Type B pancreatic cell (in vitro differentiated cells): ENCODE data around the gene NME3. TPM values are rescaled to one million over a fixed set of nuclear protein-coding genes. Genes with fewer than 3 reads are reported as not detected.

Experiments used
- DNase-seq: peaks from one replicate; pipeline ENCODE4 v3.0.0; 2021; ENCODE audit warnings: mixed read lengths; ENCODE audit not compliant: unreplicated experiment; ENCODE audit errors: extremely low spot score
- H3K27ac Mint-ChIP-seq: 2 replicates; pipeline ENCODE4 v1.8.0; 2021; ENCODE audit warnings: mild to moderate bottlenecking, mixed read lengths
- H3K27me3 Mint-ChIP-seq: 2 replicates; pipeline ENCODE4 v1.8.0; 2021; ENCODE audit warnings: mixed read lengths
- H3K36me3 Mint-ChIP-seq: 2 replicates; pipeline ENCODE4 v1.8.0; 2021; ENCODE audit warnings: mixed read lengths
- H3K4me1 Mint-ChIP-seq: one replicate; pipeline ENCODE4 v1.8.0; 2021; ENCODE audit warnings: mixed read lengths; ENCODE audit not compliant: unreplicated experiment
- H3K4me3 Mint-ChIP-seq: 2 replicates; pipeline ENCODE4 v1.8.0; 2021; ENCODE audit warnings: mild to moderate bottlenecking, mixed read lengths
- H3K9me3 Mint-ChIP-seq: 2 replicates; pipeline ENCODE4 v1.8.0; 2021; ENCODE audit warnings: mixed read lengths
- total RNA-seq: library from RNA; stranded (reverse); gene quantifications from 2 replicates; pipeline ENCODE4 v1.2.1, GENCODE V29; 2021; ENCODE audit warnings: low replicate concordance
- TF ChIP-seq, protein P1 (sequence below): fragments of 200-600 bp; sonication (generic); conservative IDR thresholded peaks from 2 replicates; pipeline ENCODE4 v1.5.0; 2021; ENCODE audit warnings: antibody characterized with exemption, mild to moderate bottlenecking

NME3 gene
- total RNA-seq, 1 donor from 2014 or later, result 55.9 TPM

DNA sequence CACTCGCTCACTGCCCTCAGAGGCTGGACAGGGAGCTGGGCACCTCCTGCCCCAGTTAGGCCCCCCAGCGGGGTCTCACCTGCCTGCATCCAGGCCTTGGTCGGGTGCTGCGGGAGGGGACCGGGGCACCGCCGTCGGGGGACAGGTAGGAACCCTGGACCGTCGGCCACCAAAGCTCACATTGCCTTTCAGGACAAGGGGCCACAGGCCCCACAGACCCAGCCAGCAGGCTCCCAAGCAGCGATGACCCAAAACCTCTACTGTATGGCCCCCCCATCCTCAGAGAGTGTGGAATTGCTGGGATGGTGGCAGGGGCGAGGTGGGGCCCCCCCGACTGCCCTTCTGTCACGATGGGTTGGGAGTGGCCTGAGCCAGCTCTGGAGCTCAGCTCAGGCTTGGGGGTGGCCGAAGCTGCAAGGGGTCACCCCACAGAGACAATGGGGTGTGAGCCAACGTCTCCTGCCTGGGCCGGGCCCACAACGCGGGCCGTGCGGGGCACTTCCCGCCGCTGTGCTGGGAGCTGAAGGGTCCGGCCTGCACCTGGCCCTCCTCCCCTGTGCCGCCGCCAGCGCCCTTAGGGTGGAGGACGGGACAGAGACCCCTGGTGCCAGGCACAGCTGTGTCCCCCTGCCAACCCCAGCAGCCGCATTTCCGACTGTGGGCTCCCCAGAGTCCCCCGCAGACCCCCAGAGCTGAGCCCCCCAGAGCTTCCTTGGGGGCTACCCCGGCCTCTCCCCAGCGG lies 21.7 kb upstream of the NME3 start:
- Mint-ChIP-seq H3K36me3 (peaks cover 3% of the 10 kb centered on the region), H3K27me3 (no peaks in the 10 kb centered on the region), H3K27ac (no peak overlapping the region), H3K4me3 (no peak overlapping the region), H3K4me1 (no peaks in the 10 kb centered on the region), H3K9me3 (no peaks in the 10 kb centered on the region)
- DNase-seq, result no peak
- TF ChIP-seq, protein P1, sequence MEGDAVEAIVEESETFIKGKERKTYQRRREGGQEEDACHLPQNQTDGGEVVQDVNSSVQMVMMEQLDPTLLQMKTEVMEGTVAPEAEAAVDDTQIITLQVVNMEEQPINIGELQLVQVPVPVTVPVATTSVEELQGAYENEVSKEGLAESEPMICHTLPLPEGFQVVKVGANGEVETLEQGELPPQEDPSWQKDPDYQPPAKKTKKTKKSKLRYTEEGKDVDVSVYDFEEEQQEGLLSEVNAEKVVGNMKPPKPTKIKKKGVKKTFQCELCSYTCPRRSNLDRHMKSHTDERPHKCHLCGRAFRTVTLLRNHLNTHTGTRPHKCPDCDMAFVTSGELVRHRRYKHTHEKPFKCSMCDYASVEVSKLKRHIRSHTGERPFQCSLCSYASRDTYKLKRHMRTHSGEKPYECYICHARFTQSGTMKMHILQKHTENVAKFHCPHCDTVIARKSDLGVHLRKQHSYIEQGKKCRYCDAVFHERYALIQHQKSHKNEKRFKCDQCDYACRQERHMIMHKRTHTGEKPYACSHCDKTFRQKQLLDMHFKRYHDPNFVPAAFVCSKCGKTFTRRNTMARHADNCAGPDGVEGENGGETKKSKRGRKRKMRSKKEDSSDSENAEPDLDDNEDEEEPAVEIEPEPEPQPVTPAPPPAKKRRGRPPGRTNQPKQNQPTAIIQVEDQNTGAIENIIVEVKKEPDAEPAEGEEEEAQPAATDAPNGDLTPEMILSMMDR, result no peak

- TF ChIP-seq, protein P1, result no peak
- peaks cover 2% of the 10 kb centered on the region for H3K36me3 Mint-ChIP-seq
- H3K27me3 Mint-ChIP-seq, result no peaks in the 10 kb centered on the region
- no peaks in the 10 kb centered on the region for H3K4me1 Mint-ChIP-seq
- no peaks in the 10 kb centered on the region for H3K9me3 Mint-ChIP-seq
- DNase-seq, result peak; percentile 68
- H3K27ac Mint-ChIP-seq, result no peak overlapping the region
- no peak overlapping the region for H3K4me3 Mint-ChIP-seq
These were observed 20.8 kb upstream of the NME3 start for GRCh38 chr16:1791943-1792812.

- H3K27ac Mint-ChIP-seq, result no peak overlapping the region
- TF ChIP-seq, protein P1, result no peak
- H3K4me1 Mint-ChIP-seq, result no peaks in the 10 kb centered on the region
- H3K9me3 Mint-ChIP-seq, result no peaks in the 10 kb centered on the region
- H3K4me3 Mint-ChIP-seq, result no peak overlapping the region
- H3K36me3 Mint-ChIP-seq, result no peaks in the 10 kb centered on the region
- no peak for DNase-seq
- H3K27me3 Mint-ChIP-seq, result no peaks in the 10 kb centered on the region
These were observed 20.1 kb upstream of the NME3 start for GRCh38 chr16:1791256-1791942.

DNA sequence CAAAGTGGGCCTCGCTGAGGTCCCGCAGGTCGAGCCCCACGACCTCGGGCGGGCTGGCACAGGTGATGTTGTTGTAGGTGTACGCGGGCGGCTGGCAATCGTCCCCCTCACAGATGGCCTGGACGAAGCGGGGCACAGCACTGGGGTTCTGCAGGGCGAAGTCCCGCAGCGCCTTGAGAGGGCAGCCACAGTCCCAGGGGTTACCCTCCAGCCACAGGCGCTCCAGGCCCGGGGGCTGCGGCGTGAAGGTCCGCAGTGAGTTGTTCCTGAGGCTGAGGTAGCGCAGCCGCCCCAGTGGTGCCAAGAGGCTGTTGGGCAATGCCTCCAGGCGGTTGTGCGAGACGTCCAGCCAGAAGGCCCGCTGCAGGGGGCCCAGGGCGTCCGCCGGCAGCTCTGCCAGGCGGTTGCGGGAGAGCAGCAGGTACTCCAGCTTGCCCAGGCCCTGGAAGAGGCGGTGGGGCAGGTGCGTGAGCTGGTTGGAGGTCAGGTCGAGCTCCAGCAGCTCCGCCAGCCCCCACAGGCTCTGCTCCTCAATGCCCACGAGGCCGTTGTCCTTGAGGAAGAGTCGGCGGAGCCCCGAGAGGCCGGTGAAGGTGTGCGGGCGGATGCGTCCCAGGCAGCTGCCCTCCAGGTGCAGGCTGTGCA lies 19.4 kb upstream of the NME3 start:
- Mint-ChIP-seq H3K27ac (no peak overlapping the region), H3K36me3 (no peaks in the 10 kb centered on the region), H3K27me3 (no peaks in the 10 kb centered on the region), H3K4me3 (no peak overlapping the region), H3K4me1 (no peaks in the 10 kb centered on the region), H3K9me3 (no peaks in the 10 kb centered on the region)
- TF ChIP-seq, protein P1, result no peak
- DNase-seq, result no peak

GRCh38 chr16:1790261-1790610 lies 18.9 kb upstream of the NME3 start:
- TF ChIP-seq, protein P1, result no peak
- no peak overlapping the region for H3K4me3 Mint-ChIP-seq

More at GRCh38 chr16:1790261-1790610, 18.9 kb upstream of the NME3 start:
- no peaks in the 10 kb centered on the region for H3K27me3 Mint-ChIP-seq
- H3K27ac Mint-ChIP-seq, result no peak overlapping the region
- H3K36me3 Mint-ChIP-seq, result no peaks in the 10 kb centered on the region
- H3K9me3 Mint-ChIP-seq, result no peaks in the 10 kb centered on the region
- no peaks in the 10 kb centered on the region for H3K4me1 Mint-ChIP-seq
- DNase-seq, result no peak
